NK-92 treated with Interleukin-12 subunit alpha and Interleukin-12 subunit beta, amount 100 ng/mL, for 24 hours (cell line): ENCODE data around the gene CENPT.

ENCODE experiments used
- DNase-seq: peaks from one replicate; lab custom pipeline; 2025; lab: John Stamatoyannopoulos, UW

CENPT gene

GRCh38 chr16:67806428-67807147 is 40.9 kb downstream of the CENPT start, which contains the start of the genes RANBP10 and TSNAXIP1:
RANBP10 (minus strand) TSS chr16:67806560; CDS start chr16:67806536, 24 bp downstream.
TSNAXIP1 (plus strand) TSS chr16:67806889; CDS start chr16:67807150, 261 bp downstream.
- DNase-seq = peak; percentile 93

- DNase-seq = no peak
These were observed 41.6 kb downstream of the CENPT start for GRCh38 chr16:67805718-67806427.

- DNase-seq = no peak
These were observed 42.5 kb downstream of the CENPT start for GRCh38 chr16:67804853-67805542.

GRCh38 chr16:67803894-67804293 is 43.6 kb downstream of the CENPT start:
- no peak for DNase-seq

GRCh38 chr16:67801883-67802282 is 45.6 kb downstream of the CENPT start:
- DNase-seq = no peak

GRCh38 chr16:67801241-67801640 is 46.3 kb downstream of the CENPT start:
- DNase-seq = no peak

GRCh38 chr16:67800338-67800926 is 47.1 kb downstream of the CENPT start:
- DNase-seq = no peak

- DNase-seq = no peak
These were observed 51.3 kb downstream of the CENPT start for GRCh38 chr16:67796099-67796718.

- DNase-seq = no peak
These were observed 57.4 kb downstream of the CENPT start for GRCh38 chr16:67790071-67790470.

GRCh38 chr16:67786491-67786890 is 61.0 kb downstream of the CENPT start:
- DNase-seq = no peak

- DNase-seq = no peak
These were observed 64.2 kb downstream of the CENPT start for GRCh38 chr16:67783353-67783725.

- no peak for DNase-seq
These were observed 64.7 kb downstream of the CENPT start for GRCh38 chr16:67782567-67783352.

GRCh38 chr16:67781565-67781921 is 66.0 kb downstream of the CENPT start:
- no peak for DNase-seq

- DNase-seq = no peak
These were observed 66.5 kb downstream of the CENPT start for GRCh38 chr16:67780847-67781564.

- DNase-seq = no peak
These were observed 68.1 kb downstream of the CENPT start for GRCh38 chr16:67779256-67780014.
